HG03039 (cell line): Measurements from ENCODE around the gene PAK4.

Source experiments
- ATAC-seq: cut with Tn5 transposase; IDR thresholded peaks from one replicate; pipeline ENCODE4 v1.9.1; 2021; ENCODE audit warnings: mild to moderate bottlenecking, moderate library complexity; ENCODE audit not compliant: unreplicated experiment

The PAK4 gene

GRCh38 chr19:39160889-39161672 lies 35.5 kb downstream of the PAK4 start:
- ATAC-seq = no peak

GRCh38 chr19:39162441-39163043 lies 37.0 kb downstream of the PAK4 start:
- no peak for ATAC-seq

- ATAC-seq = no peak
Measured at GRCh38 chr19:39163621-39164020, 38.0 kb downstream of the PAK4 start.

- no peak for ATAC-seq
Measured at GRCh38 chr19:39164289-39164688, 38.7 kb downstream of the PAK4 start.

- ATAC-seq = no peak
Measured at GRCh38 chr19:39165857-39166256, 40.3 kb downstream of the PAK4 start.

GRCh38 chr19:39166571-39167391 lies 41.2 kb downstream of the PAK4 start:
- no peak for ATAC-seq

- ATAC-seq = no peak
Measured at GRCh38 chr19:39167461-39168257, 42.1 kb downstream of the PAK4 start.

- ATAC-seq = no peak
Measured at GRCh38 chr19:39168258-39169142, 42.9 kb downstream of the PAK4 start.

GRCh38 chr19:39169143-39169810 lies 43.7 kb downstream of the PAK4 start:
- ATAC-seq = no peak

- ATAC-seq = no peak
Measured at GRCh38 chr19:39170386-39171231, 45.0 kb downstream of the PAK4 start.

GRCh38 chr19:39171479-39172465 lies 46.2 kb downstream of the PAK4 start:
- no peak for ATAC-seq

- ATAC-seq = no peak
Measured at GRCh38 chr19:39172700-39173501, 47.3 kb downstream of the PAK4 start.

- no peak for ATAC-seq
Measured at GRCh38 chr19:39173502-39173991, 48.0 kb downstream of the PAK4 start.

- ATAC-seq = no peak
Measured at GRCh38 chr19:39174142-39174541, 48.6 kb downstream of the PAK4 start.

GRCh38 chr19:39174558-39175544 lies 49.3 kb downstream of the PAK4 start:
- no peak for ATAC-seq
